IPS DF 4.7 (cell line): ENCODE data around the gene MDC1.
"Not testable (repeated sequence)": the region's sequence is repeated elsewhere in the genome, so short reads cannot be mapped to it uniquely, and the experiment has no call there.

ENCODE experiments used
- DNase-seq: peaks from one replicate; pipeline ENCODE4 v3.0.0-alpha.2; 2013; ENCODE audit warnings: low spot score; ENCODE audit errors: extremely low read depth

The MDC1 gene

DNA sequence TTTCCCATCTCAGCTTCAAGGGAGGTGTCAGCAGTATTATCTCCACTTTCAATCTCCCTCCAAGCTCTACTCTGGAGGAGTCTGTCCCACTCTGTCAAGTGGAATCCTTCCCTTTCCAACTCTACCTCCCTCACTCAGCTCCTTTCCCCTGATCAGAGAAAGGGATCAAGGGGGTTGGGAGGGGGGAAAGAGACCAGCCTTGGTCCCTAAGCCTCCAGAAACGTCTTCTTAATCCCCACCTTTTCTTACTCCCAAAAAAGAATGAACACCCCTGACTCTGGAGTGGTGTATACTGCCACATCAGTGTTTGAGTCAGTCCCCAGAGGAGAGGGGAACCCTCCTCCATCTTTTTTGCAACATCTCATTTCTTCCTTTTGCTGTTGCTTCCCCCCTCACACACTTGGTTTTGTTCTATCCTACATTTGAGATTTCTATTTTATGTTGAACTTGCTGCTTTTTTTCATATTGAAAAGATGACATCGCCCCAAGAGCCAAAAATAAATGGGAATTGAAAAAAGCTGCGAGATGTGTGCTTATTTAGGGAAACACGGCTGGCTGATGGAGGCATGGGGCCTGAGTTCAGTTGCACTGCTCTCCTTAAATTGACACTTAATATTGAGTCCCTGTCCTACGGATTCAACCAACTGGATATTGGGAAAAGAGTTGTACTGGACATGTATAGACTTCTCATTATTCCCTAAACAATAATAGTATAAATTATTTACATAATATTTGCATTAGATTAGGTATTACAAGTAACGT, 8.0 kb upstream of the MDC1 start:
- no peak for DNase-seq

DNA sequence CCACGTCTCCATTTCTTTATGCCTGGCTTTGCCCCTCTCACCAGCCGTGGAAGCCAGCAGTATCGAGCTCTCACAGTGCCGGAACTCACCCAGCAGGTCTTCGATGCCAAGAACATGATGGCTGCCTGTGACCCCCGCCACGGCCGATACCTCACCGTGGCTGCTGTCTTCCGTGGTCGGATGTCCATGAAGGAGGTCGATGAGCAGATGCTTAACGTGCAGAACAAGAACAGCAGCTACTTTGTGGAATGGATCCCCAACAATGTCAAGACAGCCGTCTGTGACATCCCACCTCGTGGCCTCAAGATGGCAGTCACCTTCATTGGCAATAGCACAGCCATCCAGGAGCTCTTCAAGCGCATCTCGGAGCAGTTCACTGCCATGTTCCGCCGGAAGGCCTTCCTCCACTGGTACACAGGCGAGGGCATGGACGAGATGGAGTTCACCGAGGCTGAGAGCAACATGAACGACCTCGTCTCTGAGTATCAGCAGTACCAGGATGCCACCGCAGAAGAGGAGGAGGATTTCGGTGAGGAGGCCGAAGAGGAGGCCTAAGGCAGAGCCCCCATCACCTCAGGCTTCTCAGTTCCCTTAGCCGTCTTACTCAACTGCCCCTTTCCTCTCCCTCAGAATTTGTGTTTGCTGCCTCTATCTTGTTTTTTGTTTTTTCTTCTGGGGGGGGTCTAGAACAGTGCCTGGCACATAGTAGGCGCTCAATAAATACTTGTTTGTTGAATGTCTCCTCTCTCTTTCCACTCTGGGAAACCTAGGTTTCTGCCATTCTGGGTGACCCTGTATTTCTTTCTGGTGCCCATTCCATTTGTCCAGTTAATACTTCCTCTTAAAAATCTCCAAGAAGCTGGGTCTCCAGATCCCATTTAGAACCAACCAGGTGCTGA, 7.0 kb upstream of the MDC1 start:
- DNase-seq, result not testable (repeated sequence)

DNA sequence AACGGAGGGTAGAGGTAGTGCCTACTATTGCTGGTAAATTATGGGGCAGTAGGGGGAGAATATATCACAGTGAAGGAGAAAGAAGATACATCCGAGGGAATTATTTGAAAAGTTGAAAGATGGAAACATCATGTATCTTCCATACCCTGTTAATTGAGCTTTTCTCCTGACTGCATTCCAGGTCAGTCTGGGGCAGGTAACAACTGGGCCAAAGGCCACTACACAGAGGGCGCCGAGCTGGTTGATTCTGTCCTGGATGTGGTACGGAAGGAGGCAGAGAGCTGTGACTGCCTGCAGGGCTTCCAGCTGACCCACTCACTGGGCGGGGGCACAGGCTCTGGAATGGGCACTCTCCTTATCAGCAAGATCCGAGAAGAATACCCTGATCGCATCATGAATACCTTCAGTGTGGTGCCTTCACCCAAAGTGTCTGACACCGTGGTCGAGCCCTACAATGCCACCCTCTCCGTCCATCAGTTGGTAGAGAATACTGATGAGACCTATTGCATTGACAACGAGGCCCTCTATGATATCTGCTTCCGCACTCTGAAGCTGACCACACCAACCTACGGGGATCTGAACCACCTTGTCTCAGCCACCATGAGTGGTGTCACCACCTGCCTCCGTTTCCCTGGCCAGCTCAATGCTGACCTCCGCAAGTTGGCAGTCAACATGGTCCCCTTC, 6.2 kb upstream of the MDC1 start:
- not testable (repeated sequence) for DNase-seq

DNA sequence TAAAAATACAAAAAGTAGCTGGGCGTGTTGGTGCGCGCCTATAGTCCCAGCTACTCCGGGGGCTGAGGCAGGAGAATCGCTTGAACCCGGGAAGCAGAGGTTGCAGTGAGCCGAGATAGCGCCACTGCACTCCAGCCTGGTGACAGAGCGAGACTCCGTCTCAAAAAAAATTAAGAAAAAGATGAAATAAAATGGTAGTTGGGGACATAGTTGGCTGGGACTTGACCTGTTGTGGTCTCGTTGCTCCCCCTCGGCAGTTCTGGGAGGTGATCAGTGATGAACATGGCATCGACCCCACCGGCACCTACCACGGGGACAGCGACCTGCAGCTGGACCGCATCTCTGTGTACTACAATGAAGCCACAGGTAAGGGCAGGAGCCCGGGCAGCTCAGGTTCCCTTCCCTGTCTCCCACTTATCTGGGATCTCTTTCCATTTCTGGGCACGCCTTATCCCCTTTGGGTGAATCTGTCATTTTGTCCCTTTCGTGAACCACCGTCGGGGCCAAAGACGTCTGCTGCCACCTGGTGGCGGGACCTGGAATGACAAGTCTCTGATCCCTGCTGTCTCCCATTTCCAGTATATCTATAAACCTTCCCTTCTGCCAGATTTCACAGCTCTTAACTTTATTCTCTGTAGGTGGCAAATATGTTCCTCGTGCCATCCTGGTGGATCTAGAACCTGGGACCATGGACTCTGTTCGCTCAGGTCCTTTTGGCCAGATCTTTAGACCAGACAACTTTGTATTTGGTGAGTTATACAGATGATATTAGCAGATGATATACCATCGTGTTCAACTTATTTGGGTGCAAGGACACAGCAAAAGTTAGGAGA, 5.4 kb upstream of the MDC1 start:
- DNase-seq, result no peak

DNA sequence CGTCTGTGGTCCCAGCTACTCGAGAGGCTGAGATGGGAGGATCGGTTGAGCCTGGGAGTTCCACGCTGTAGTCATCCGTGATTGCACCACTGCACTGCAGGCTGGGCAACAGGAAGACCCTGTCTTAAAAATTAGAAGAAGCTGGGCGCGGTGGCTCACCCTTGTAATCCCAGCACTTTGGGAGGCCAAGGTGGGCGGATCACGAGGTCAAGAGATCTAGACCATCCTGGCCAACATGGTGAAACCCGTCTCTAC, 4.9 kb upstream of the MDC1 start:
- DNase-seq, result not testable (repeated sequence)

DNA sequence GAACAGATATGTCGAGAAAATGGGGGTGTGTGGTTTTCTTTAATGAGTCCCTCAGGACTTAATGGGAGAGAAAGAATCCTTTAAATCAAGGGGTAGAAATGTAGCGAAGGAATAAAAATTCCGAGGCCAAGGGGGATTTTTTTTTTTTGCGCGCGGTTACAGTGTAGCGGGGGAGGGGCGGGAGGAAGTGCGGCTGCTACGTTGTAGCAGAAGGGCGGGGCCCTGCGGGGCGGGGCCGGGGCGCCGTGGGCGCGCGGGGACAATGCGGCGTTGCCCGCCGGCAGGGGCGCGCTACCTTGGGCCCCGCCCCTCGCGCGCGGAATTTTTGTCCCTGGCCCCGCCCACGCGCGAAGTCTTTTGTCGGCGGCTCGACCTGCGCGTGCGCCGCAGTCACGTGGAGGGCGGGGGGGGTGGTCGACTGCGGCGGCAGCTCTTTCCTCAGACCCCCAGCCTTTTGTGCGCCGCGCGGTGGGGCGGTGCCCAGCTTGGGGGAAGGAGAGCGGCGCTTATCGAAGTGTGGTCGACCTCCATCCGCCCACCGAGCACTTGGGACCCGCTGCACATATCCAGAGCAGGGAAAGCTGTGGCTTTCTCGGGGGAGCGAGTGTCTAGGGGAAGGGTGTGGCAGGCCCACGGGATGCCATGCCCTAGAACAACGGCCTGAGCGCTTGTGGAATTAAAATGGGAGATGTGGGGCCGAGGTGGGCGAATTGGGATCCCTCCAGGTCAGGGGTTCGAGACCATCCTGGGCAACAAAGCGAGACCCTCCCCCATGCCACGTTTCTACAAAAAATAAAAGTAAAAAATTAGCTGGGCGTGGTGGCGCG, 4.3 kb upstream of the MDC1 start:
- no peak for DNase-seq

DNA sequence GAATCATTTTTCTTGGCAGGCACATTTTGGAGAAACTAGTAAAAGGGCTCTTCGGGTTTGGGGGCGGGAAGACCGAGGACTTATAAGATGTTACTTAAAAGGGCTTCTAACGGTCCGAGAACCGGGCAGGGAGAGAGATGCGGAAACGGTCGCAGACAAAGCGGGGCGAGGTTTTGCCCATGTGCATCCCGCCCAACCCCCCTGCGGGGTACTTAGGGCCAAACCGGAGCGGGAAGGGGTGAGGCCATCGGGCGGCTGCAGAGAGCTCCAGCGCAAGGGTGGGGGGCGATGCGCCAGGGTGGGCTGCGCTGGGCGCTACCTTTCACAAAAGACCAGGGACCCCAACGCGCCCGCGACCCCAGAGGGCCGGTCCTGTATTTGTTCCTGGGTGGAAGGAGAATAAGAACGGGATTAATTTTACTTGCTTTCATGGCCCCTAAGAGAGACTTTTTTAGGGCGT, 3.7 kb upstream of the MDC1 start:
- DNase-seq, result no peak

DNA sequence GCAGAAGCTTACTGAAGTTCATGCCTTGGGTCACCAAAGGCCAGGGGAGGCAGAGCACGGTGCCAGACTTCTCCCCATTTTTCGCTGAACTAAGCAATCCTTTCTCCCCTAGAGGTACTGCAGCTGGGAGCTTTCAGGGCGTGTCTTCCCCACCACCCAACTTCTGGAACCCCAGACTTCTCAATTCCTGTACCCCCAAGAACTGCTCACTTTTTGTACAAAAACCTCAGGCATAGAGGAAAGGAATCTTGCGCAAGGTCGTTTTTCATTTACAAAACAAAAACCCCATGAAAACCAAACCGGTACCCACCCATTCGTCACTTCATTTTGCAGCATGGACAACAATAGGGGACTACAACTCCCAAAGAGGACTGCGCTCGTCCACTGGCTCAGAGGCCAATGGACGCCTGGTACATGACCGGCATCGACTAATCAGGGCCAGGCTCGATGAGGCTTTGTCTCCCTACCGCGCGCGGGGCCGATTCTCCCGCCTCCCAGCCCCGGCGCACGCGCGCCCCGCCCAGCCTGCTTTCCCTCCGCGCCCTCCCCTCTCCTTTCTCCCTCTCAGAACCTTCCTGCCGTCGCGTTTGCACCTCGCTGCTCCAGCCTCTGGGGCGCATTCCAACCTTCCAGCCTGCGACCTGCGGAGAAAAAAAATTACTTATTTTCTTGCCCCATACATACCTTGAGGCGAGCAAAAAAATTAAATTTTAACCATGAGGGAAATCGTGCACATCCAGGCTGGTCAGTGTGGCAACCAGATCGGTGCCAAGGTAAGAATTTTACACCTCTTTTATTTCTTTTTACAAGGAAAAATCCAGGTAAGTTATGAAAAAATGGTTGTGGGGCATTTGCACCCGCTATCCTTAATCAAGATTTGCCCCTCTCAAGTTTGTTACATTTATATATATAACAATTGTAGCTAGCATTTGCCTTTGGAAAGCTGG, 3.0 kb upstream of the MDC1 start, which contains the start of gene TUBB:
TSS of gene TUBB (plus strand) at position 562 of the 947 bp plus-strand sequence. CDS start at position 717, 155 bp downstream.
- DNase-seq, result no peak

DNA sequence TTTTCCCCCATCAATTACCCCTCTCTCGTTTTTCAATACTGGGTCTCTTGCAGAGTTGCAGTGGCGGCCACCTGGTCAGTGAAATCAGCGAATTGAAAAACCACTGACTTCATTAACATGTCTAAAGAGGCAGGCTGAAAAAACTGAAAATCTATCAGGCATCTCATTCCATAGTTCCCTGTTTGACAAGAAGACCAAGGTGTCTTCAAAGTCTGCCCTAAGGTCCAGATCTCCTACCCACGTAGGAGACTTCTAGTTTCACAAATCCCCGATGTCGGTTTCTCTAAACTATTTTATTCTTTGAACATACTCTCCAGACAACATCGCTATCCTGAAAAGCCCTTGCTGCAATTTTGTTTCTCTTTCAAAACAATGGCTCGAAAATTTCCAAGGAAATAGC, 2.3 kb upstream of the MDC1 start:
- no peak for DNase-seq

DNA sequence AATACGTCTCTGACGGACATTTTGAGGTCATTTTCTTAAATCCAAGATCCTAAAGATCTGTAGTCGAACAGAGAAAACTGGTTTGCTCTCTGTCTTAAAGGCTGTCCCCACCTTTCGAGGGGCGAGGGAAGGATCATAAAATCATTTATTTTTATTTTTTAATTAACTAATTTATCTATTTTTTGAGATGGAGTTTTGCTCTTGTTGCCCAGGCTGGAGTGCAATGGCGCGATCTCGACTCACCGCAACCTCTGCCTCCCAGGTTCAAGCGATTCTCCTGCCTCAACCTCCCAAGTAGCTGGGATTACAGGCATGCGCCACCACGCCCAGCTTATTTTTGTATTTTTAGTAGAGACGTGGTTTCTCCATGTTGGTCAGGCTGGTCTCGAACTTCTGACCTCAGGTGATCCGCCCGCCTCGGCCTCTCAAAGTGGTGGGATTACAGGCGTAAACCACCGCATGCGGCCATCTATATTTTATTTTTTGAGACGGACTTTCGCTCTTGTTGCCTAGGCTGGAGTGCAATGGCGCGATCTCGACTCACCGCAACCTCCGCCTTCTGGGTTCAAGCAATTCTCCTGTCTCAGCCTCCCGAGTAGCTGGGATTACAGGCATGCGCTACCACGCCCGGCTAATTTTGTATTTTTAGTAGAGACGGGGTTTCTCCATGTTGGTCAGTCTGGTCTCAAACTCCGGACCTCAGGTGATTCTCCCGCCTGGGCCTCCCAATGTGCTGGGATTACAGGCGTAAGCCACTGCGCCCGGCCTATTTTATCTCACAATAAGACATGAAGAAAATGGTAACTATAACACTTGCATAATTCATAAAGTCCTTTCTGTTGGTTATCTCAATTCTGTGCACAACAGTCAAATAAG, 1.0 kb upstream of the MDC1 start:
- not testable (repeated sequence) for DNase-seq

DNA sequence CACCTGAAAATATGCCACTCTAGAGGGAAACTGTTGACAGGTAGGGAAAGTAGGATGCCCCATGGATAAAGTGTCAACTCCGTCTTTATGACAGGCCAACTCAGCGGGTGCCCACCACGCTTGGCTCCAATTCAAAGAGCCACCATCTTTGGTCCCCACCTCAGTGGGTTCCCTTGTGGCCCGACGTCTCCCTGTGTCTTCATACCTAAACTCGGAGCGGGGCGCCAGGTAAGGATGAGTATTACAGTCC, 277 bp downstream of the MDC1 start:
- no peak for DNase-seq

DNA sequence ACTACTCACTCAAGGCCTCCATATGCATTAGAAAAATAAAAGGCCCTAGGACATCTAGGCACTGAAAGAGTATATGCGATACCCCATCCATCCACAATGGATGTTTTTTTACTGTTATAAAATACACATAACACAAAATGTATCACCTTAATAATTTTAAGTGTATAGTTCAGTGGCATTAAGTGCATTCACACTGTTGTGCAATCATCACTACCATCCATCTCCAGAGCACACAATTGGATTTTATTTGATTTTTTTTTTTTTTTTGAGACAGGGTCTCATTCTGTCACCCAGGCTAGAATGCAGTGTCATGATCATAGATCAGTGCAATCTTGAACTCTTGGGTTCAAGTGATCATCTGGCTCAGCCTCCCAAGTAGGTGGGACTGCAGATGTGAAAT, 2.8 kb downstream of the MDC1 start:
- no peak for DNase-seq

DNA sequence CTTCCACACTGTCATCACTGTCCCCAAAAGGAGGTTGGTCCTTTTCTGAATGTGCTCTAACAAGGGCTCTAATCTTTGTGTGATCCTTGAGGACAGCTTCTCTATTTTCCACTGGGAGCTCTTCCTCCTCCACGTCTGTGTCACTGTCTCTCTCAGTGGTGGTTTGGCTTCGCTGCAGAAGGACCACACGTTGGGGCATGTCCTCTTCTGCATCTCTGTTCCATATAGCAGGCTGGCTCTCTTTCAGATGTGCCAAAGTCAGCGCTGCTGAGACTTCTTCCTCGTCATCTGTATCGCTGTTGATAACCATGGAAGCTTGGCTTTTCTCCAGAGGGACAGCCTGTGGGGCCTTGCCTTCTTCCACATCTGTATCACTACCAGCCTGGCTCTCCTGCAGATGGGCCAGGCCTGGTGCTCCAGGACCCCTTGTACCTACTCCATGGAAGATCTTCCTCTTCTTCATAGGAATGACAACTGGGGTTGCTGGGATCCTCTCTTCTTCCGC, 4.6 kb downstream of the MDC1 start:
- no peak for DNase-seq

DNA sequence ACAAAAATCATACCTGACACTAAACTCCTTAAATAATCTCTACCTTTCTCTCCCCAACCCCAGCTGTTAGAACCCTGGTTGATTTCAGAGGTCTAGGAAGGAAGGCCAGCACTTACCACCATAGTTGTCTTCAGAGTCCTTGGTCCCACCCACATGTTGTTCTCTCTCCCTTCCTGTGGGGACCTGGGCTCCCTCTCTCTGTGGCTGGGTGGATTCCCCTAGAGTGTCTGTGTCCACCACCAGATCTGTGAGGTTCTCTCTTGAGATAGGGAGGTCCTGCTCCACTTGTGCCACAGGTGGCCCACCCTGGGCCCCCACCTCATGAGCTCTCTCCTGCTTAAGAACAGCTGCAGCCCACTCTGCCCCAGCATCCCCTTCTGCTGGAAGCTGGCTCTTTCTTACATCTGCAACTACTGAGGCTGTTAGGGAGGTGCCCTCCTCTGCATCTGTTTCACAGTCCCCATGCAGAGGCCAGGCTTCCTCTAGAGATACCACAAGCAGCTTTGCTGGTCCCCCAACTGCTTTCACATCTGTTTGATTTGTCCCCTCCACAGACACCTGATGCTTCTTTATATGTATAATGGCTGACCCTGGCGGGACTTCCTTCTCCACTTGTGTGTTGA, 5.2 kb downstream of the MDC1 start:
- DNase-seq, result no peak

DNA sequence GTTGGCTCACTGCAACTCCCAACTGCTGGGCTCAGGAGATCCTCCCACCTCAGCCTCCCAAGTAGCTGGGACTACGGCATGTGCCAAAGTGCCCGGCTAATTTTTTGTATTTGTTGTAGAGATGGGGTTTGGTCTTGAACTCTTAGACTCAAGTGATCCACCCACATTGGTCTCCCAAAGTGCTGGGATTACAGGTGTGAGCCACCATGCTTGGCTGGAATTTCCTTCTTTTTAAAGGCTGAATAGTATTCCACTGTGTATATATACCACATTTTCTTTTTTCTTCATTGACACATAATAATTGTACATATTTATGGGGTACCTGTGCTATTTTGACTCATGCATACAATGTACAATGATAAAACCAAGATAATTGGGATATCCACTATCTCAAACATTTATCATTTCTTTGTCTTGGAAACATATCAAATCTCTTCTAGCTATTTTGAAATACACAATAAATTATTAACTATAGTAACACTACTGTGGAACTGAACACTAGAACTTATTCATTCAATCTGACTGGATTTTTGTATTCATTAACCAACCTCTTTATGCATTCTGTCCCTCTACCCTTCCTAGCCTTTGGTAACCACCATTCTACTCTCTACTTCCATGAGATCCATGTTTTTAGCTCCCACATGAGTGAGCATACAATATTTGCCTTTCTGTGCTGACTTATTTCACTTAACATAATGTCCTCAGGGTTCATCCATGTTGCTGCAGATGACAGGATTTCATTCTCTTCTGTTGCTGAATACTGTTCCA, 7.8 kb downstream of the MDC1 start:
- DNase-seq, result no peak

DNA sequence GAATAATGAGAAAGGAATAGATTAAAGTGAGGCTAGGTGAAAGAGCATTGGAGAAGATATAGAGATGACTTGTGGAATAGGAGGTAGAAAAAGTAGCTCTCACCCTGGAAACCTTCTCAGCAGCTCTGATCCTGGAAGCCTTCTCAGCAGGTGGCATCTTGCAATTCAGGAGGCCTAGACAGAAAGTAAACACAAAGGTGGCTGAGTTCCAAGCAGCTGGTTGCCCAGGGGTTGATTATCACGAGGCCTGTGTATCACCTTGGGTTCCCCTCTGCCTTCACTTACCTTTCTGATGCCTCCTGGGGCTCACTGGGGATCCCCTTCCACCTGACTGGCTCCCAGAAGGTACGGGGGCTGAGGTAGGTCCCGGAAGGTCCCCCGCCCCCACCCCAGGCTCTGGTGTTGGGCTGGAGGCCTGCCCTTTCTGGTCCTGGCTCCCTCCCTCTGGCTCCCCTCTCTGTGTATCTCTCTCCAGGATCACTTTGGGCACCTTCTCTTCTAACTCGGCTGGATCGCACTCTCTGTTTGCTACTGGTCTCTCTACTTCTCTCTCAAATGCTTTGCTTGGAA, 9.7 kb downstream of the MDC1 start:
- no peak for DNase-seq

DNA sequence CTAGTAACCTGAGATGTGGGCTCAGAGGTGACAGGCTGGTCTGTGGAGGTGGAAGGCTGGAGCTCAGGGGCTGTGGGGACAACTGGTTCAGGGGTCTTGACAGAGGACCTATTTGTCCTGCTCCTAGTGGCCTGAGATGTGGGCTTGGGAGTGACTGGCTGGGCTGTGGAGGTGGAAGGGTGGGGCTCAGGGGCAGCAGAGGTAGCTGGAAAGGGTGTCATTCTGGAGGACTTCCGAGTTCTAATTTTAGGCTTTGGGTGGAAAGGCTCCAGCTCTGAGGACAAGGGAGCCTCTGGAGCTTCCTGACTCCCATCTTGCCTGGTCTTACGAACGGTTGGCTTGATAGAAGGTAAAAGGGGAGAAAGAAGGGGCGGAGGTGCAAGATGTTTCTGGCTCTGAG, 11.5 kb downstream of the MDC1 start:
- DNase-seq, result no peak
